ENCODE measurements around the gene STAB1.

- TF ChIP-seq CTCF (IDR thresholded peaks at IDR 0.05) (no peak), POLR2A (IDR thresholded peaks at IDR 0.05) (no peak), EP300 (IDR thresholded peaks at IDR 0.05) (no peak), POLR2AphosphoS5 (IDR thresholded peaks at IDR 0.05) (no peak)
Measured at GRCh38 chr3:52532517-52532837, 37.3 kb downstream of the STAB1 start.
